Measurements from ENCODE around the gene LPP.

Gene LPP

DNA sequence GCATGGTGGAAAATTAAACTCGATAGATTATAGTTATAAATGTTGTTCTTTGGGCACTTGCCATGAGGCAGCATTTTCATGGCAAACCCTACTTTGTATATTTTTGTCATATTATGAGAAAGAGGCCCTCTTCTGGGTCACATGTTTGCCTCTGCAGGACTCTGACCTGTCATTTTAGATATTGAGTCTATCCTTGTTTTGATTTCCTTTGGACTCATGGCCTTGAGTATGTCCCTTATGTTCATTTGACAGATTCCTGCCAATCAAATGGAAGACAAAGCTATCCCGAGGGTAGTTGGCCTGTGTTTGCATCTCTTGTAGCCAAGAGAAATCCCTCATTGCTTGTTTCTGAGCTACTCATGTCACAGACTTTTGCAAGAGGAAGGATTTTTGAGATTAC lies 226.3 kb downstream of the LPP start:
- TF ChIP-seq, protein P1, sequence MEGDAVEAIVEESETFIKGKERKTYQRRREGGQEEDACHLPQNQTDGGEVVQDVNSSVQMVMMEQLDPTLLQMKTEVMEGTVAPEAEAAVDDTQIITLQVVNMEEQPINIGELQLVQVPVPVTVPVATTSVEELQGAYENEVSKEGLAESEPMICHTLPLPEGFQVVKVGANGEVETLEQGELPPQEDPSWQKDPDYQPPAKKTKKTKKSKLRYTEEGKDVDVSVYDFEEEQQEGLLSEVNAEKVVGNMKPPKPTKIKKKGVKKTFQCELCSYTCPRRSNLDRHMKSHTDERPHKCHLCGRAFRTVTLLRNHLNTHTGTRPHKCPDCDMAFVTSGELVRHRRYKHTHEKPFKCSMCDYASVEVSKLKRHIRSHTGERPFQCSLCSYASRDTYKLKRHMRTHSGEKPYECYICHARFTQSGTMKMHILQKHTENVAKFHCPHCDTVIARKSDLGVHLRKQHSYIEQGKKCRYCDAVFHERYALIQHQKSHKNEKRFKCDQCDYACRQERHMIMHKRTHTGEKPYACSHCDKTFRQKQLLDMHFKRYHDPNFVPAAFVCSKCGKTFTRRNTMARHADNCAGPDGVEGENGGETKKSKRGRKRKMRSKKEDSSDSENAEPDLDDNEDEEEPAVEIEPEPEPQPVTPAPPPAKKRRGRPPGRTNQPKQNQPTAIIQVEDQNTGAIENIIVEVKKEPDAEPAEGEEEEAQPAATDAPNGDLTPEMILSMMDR (IDR thresholded peaks at IDR 0.05; ENCODE audit: low read depth, low read length, missing control alignments): no peak
- in situ Hi-C loops (cut with HindIII; ENCODE audit: low pct_ligation_motif_present, low sequenced_read_pairs): no loop called here

DNA sequence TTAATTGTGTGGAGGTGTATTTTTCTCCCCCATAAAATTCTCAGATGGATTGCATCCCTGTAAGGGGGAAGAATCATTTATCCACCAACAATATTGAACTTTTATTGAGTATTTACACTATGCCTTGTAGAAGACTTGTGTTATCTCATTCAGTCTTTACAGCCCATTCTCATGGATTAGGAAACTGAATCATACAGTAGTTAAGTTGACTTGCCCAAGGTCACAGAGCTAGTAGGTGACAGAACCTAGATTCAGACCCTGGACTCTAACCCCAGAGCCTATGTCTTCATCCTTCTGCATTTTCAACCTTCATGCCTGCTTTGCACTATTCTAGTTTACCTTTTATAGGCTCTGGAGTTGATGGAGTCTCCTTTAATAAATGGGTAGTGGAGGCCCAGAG lies 226.8 kb downstream of the LPP start:
- in situ Hi-C loops (cut with HindIII; ENCODE audit: low pct_ligation_motif_present, low sequenced_read_pairs): no loop called here
- Histone ChIP-seq H3K4me3 (ENCODE audit: low read depth, low read length) (no peak overlapping the region), H3K36me3 (replicated peaks) (no peaks in the 10 kb centered on the region), H3K27me3 (replicated peaks) (no peaks in the 10 kb centered on the region), H3K27ac (no peak overlapping the region)
- TF ChIP-seq, protein P1 (IDR thresholded peaks at IDR 0.05; ENCODE audit: low read depth, low read length, missing control alignments): no peak
- DNase-seq: no peak

More for the DNA sequence above, 226.3 kb downstream of the LPP start:
- DNase-seq: no peak
- H3K36me3 ChIP-seq (replicated peaks): no peaks in the 10 kb centered on the region
- H3K27me3 ChIP-seq (replicated peaks): no peaks in the 10 kb centered on the region
- no peak overlapping the region for H3K27ac ChIP-seq
- H3K4me3 ChIP-seq (ENCODE audit: low read depth, low read length): no peak overlapping the region

DNA sequence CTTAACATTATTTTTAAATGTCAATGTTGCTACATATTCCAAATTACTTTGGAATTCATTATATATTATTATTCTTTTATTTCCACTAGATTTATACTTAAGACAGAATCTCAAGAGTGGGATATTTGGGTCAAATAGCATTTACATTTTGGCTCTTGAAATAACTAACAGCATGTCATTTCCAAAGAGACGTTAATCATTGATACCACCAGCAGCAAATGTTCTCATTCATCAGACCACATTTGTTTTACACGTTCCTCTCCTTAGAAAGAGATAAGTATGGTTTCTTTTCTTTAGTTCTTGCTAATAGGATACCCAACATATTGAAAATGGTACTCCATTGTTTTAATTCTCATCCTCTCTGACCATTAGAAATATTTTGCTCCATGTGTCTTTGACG lies 229.8 kb downstream of the LPP start:
- in situ Hi-C loops (cut with HindIII; ENCODE audit: low pct_ligation_motif_present, low sequenced_read_pairs): no loop called here
- TF ChIP-seq, protein P1 (IDR thresholded peaks at IDR 0.05; ENCODE audit: low read depth, low read length, missing control alignments): no peak
- no peak overlapping the region for H3K27ac ChIP-seq
- H3K36me3 ChIP-seq (replicated peaks): no peaks in the 10 kb centered on the region
- DNase-seq: no peak
- no peak overlapping the region for H3K4me3 ChIP-seq (ENCODE audit: low read depth, low read length)
- H3K27me3 ChIP-seq (replicated peaks): no peaks in the 10 kb centered on the region

GRCh38 chr3:188385295-188385694 lies 231.3 kb downstream of the LPP start:
- in situ Hi-C loops (cut with HindIII; ENCODE audit: low pct_ligation_motif_present, low sequenced_read_pairs): no loop called here
- Histone ChIP-seq H3K27ac (no peak overlapping the region), H3K27me3 (replicated peaks) (no peaks in the 10 kb centered on the region), H3K4me3 (ENCODE audit: low read depth, low read length) (no peak overlapping the region), H3K36me3 (replicated peaks) (no peaks in the 10 kb centered on the region)
- no peak for DNase-seq
- TF ChIP-seq, protein P1 (IDR thresholded peaks at IDR 0.05; ENCODE audit: low read depth, low read length, missing control alignments): no peak

DNA sequence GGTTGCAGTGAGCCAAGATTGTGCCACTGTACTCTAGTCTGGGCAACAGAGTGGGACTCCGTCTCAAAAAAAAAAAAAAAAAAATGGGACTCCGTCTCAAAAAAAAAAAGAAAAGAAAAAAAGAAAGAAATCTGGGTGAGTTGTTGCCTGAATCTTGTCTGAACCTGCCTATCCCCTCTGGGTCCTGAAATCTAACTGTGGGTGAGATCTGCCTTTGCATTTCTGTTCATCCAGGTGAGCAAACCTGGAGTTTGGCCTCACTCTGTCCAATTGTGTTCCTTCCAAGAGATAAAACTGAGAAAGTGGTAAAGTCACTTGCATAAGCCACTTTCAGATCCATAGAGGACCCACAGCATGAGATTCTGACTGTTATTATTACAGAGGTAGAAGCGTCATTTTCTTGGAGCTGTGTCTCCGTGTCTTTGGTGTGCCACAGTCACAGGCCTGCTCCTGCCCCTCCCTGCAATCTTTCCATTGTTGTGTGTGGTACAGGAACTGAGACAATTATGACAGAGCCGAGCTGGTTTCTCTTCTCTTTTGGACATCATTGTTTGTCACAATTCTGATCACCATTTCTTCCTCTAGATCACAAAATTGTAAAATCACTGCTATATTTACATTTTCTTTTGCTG lies 235.9 kb downstream of the LPP start:
- Histone ChIP-seq H3K27me3 (replicated peaks) (no peaks in the 10 kb centered on the region), H3K36me3 (replicated peaks) (no peaks in the 10 kb centered on the region), H3K4me3 (ENCODE audit: low read depth, low read length) (no peak overlapping the region), H3K27ac (no peak overlapping the region)
- TF ChIP-seq, protein P1 (IDR thresholded peaks at IDR 0.05; ENCODE audit: low read depth, low read length, missing control alignments): no peak
- in situ Hi-C loops (cut with HindIII; ENCODE audit: low pct_ligation_motif_present, low sequenced_read_pairs): no loop called here
- no peak for DNase-seq

DNA sequence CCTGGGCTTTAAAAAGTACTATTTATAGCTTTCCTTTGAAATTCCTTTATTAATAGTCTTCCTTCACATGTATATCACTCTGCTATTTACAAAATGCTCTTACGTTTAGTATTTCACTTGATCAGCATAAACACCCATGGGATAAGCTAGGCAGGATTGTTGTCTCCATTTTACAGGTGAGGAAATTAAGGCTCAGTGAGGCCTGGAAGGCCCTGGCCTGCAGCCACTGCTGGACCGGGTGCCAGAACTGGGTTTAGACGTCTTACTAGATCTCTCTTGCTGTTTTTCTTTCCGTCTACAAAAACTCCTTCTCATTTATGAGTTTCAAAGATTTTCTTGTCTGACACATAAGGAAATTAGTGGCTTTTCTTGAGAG lies 236.4 kb downstream of the LPP start:
- H3K4me3 ChIP-seq (ENCODE audit: low read depth, low read length): no peak overlapping the region
- in situ Hi-C loops (cut with HindIII; ENCODE audit: low pct_ligation_motif_present, low sequenced_read_pairs): no loop called here
- no peak overlapping the region for H3K27ac ChIP-seq

More for the DNA sequence above, 236.4 kb downstream of the LPP start:
- no peaks in the 10 kb centered on the region for H3K27me3 ChIP-seq (replicated peaks)
- no peaks in the 10 kb centered on the region for H3K36me3 ChIP-seq (replicated peaks)
- no peak for DNase-seq
- TF ChIP-seq, protein P1 (IDR thresholded peaks at IDR 0.05; ENCODE audit: low read depth, low read length, missing control alignments): no peak
